Prostate gland (tissue), 2 donors: ENCODE results near the gene POLA1.

Experiments used
- CTCF ChIP-seq, 4 experiments: fragments of 200-600 bp in 2 of 4; fragments of 450-650 bp in 2 of 4; sonication (generic) in 2 of 4; IDR thresholded peaks; 1 replicate in 3 of 4; 2 replicates in 1 of 4; pipeline ENCODE4 v1.5.1; 2016 to 2019; ENCODE audit warnings: antibody characterized with exemption in 4 of 4, mild to moderate bottlenecking in 2 of 4, moderate library complexity in 2 of 4
- POLR2A ChIP-seq: fragments of 450-650 bp; IDR thresholded peaks from one replicate; pipeline ENCODE4 v1.6.1; 2016; ENCODE audit warnings: antibody characterized with exemption, mild to moderate bottlenecking
- POLR2AphosphoS5 ChIP-seq: sonication (generic); formaldehyde crosslinking; IDR thresholded peaks from one replicate; pipeline ENCODE4 v1.6.1; 2017; ENCODE audit warnings: antibody characterized with exemption

- no peak for TF ChIP-seq CTCF (IDR thresholded peaks at IDR 0.05)
- no peak for TF ChIP-seq POLR2A
- no peak for TF ChIP-seq POLR2AphosphoS5
Measured at GRCh38 chrX:24899391-24899790, 205.7 kb downstream of the POLA1 start.
